Stimulated activated CD4-positive, alpha-beta T cell treated with anti-CD3 and anti-CD28 coated beads, Interleukin-15, amount 100 ng/mL, for 48 hours (primary cell): ENCODE results near the gene PLPP2.
A peak's percentile ranks its signal among the peaks of the same experiment; 100 is the strongest.

ENCODE experiments used
- DNase-seq, 2 donors: peaks; one replicate each; pipeline ENCODE4 v3.0.0-alpha.2; 2020; ENCODE audit warnings: low read depth in 2 of 2

Gene PLPP2

GRCh38 chr19:293436-294110, 2.4 kb upstream of the PLPP2 start:
- DNase-seq: no peak

GRCh38 chr19:292951-293350, 1.7 kb upstream of the PLPP2 start:
- no peak for DNase-seq

DNA sequence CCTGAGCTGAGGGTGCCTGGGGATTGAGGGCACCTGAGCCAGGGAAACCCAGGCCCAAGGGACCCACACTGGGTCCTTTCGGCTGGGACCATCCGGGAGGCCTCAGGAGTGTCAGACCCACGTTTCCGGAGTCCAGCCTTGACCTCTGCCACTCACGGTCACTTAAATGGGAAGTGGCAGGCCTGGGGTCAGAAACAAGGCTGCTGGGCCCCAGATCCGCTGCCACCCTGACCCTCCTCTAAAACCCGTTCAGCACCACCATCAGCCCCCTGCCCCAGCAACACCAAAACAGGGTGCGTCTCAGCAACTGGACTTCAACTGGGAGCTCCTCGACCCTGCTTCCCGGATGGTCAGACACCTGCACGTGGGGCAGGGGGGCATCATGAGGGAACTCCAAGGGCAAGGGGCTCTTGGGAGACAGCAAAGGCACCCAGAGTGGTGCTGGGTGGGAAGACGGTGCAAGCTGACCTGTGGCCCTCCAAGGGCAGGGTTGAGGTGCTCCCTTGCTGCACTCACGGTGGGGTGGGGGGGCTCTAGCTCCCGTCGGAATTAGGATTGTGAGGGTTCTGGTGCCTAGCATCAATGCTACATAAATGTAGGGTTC, 1.2 kb upstream of the PLPP2 start:
- no peak for DNase-seq

DNA sequence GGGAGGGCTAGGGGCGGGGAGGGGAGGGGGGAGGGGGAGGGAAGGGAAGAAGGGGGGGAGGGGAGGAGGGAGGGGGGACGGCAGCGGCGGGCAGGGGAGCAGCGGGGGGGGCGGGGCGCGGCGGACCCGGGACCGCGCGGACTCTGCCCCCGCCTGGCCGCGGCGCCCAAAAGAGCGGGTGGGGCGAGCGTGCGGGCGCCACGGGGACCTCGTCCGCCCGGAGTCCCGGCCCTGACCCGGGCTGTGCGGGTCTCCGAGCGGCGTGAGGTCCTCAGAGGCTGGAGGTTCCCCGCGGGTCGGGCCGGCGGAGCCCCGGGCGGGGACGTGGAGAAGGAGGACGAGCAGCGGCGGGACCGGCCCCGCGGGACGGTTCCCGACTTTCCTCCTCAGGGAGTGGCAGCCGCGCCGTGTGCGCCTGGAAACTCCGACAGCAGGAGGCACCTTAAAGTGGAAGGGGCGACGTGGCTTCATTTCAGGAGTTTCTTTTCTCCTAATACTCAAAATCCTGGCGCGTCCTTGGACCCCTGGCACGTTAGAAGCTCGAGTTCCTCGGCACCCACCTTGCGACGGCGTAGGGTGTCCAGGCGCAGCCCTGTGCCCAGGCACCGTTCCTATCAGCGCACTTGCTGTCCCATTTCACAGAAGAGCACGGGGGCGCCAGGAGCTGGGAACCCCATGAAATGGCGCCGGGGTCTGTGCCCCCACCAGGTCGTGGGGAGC, 518 bp upstream of the PLPP2 start:
- DNase-seq: no peak

GRCh38 chr19:290372-291005, 714 bp downstream of the PLPP2 start:
- DNase-seq: no peak

GRCh38 chr19:289651-290371, 1.4 kb downstream of the PLPP2 start:
- peak in 1 of 2 donors; percentile 10 for DNase-seq

DNA sequence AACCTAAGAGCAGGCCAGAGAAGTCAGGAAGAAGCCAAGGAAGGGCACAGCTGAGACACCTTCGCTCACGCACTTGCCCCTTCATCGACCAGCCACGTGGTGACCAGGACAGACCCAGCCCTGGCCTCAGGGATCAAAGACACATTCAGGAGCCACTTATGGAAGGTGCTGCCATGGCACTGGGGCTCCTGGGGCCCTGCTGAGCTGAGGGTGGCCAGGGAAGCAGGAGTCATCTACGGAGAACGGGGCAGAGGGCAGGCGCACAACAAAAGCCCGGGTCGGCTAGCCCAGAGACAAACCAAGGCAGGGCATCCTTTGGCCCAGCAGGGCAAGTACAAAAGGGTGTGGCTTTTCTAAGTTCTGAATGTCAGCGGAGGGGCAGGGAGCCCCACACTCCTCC, 2.3 kb downstream of the PLPP2 start:
- no peak for DNase-seq

DNA sequence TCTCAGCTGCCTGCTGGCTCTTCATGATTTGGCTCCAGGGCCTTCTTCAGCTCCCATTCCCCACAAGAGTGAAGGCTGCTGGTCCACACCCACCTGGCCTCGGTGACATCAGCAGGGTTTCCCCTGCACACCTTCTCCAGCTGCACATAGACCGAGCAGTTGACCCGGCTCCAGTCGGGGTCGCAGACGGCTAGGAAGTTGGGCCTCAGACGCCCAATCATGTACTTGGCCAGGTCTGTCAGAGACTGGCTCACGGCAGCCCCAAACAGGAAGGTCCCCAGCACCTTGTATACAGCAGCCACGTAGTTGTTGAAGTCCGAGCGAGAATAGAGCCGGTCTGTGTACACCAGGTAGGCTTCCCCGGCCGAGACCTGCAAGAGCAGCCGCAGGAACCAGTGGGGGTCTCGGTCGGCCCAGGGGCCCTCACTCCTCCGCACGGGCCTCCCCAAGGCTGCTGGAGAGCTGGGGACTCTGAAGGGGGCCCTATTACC, 3.8 kb downstream of the PLPP2 start:
- no peak for DNase-seq

DNA sequence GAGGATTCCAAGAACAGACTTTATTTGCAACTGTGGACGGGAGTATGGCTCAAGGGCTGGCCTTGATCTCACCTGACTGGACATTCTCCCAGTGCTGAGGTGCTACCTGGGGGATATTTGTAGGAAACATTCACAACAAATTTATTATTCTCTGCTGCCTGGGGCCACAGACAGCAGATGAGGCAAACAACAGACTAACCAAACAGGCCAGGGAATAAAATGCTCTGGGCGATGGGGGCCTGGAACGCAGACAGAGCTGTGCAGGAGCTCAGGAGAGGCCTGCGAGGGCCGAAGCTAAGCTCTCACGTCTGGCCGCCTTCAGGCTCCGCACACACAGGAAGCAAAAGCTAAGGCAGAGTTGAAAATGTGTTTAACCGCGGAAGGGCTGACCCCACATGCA, 7.8 kb downstream of the PLPP2 start:
- no peak for DNase-seq

- no peak for DNase-seq
These were observed 8.7 kb downstream of the PLPP2 start for GRCh38 chr19:282501-282900.

GRCh38 chr19:281992-282391, 9.2 kb downstream of the PLPP2 start:
- no peak for DNase-seq

GRCh38 chr19:281156-281853, 9.9 kb downstream of the PLPP2 start:
- DNase-seq: no peak

DNA sequence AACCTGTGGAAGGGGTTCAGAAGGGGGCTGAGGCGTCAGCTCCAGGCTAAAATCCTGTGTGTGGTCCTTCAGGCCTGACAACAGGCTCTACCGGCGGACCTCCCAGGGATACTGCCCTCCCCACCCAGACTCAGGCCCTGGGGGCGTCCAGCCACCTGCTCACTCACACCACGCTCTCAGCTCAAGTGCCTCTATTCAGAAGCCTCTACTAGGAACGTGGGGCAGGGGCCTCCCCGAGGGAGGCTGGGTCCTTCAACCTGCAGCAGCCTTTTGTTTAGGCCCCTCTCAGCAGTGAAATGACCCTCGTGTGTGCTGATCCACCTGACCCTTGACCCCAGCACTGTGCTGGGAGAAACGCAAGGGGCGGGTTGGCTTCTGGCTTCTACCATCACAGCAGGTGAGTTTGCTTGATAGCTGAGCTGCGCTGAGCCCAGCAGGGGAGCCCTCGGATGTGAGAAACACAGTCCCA, 10.6 kb downstream of the PLPP2 start:
- no peak for DNase-seq

DNA sequence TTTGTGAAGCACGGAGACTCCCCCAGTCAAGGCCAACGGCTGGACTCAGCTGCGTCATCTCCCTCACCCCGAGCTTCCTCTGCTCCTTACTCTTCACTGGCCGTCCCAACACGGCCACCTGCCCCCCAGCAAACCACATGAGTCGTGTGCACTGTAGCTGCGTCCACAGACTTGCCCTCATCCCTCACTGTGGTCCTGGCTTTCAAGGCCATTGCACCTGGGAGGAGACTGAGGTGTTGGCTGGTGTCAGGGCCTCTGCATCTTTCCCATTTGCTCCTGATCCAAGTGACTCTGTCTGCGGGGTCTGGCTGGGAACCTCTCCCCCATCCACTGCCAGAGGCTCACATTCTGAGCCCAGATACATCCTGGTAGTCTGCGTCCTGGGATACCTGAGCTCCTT, 11.5 kb downstream of the PLPP2 start:
- DNase-seq: no peak

- DNase-seq: no peak
These were observed 12.0 kb downstream of the PLPP2 start for GRCh38 chr19:279231-279630.

- no peak for DNase-seq
These were observed 13.5 kb downstream of the PLPP2 start for GRCh38 chr19:277581-278165.

- DNase-seq: no peak
These were observed 14.1 kb downstream of the PLPP2 start for GRCh38 chr19:277131-277530.

GRCh38 chr19:275958-276646, 15.1 kb downstream of the PLPP2 start:
- no peak for DNase-seq

GRCh38 chr19:275000-275399, 16.2 kb downstream of the PLPP2 start:
- DNase-seq: no peak

- DNase-seq: no peak
These were observed 17.8 kb downstream of the PLPP2 start for GRCh38 chr19:273393-273792.
